Measurements from ENCODE around the gene GPNMB. TPM values are rescaled to one million over a fixed set of nuclear protein-coding genes. Genes with fewer than 3 reads are reported as not detected.

GPNMB gene
- total and polyA plus RNA-seq, 2 of the 13 experiments (the other 11 are each of a cell fraction or from before 2014, with no cell fraction given) = 1.1 to 1.6 TPM

DNA sequence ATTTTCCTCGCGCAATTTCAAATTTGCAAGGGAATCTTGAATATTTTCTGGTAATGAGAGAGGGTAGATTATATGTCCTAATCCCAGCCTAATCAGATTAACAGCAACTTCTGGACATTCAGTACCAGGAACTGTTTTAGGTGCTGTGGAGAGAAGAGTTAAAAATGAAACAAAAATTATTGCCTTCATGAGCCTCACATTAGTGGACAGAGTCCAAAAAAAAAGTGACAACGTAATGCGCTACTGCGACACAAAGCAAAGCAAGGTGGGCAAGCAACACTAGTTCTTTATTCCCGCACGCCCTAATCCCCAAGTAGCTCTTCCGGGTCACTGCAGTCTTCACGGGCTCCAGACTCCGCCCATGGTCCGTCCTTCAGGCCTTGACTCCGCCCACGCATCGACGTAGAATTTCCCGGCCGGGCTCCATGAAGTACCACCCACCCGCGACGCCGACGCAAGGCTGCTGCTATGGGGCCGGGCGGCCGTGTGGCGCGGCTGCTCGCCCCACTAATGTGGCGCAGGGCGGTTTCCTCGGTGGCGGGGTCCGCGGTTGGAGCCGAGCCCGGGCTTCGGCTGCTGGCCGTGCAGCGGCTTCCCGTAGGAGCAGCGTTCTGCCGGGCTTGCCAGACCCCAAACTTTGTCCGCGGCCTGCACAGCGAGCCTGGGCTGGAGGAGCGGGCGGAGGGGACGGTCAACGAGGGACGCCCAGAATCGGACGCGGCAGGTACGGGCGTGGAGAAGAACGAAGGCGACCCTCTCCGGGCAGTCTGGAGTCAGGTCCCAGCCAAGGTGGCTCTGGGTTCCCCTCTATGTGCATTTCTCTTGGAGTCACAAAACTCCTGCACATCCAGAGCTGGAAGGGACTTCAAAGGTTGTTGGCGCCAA lies 52.6 kb downstream of the GPNMB start, which contains the start of gene MALSU1 (continued):
- TF ChIP-seq, protein P1, sequence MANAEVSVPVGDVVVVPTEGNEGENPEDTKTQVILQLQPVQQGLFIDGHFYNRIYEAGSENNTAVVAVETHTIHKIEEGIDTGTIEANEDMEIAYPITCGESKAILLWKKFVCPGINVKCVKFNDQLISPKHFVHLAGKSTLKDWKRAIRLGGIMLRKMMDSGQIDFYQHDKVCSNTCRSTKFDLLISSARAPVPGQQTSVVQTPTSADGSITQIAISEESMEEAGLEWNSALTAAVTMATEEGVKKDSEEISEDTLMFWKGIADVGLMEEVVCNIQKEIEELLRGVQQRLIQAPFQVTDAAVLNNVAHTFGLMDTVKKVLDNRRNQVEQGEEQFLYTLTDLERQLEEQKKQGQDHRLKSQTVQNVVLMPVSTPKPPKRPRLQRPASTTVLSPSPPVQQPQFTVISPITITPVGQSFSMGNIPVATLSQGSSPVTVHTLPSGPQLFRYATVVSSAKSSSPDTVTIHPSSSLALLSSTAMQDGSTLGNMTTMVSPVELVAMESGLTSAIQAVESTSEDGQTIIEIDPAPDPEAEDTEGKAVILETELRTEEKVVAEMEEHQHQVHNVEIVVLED (CRISPR knock-in tag; IDR thresholded peaks at IDR 0.05; ENCODE audit: borderline replicate concordance) = peak; percentile 88
- TF ChIP-seq, protein P2, sequence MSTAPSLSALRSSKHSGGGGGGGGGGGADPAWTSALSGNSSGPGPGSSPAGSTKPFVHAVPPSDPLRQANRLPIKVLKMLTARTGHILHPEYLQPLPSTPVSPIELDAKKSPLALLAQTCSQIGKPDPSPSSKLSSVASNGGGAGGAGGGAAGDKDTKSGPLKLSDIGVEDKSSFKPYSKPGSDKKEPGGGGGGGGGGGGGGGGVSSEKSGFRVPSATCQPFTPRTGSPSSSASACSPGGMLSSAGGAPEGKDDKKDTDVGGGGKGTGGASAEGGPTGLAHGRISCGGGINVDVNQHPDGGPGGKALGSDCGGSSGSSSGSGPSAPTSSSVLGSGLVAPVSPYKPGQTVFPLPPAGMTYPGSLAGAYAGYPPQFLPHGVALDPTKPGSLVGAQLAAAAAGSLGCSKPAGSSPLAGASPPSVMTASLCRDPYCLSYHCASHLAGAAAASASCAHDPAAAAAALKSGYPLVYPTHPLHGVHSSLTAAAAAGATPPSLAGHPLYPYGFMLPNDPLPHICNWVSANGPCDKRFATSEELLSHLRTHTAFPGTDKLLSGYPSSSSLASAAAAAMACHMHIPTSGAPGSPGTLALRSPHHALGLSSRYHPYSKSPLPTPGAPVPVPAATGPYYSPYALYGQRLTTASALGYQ (CRISPR knock-in tag; IDR thresholded peaks at IDR 0.05) = no peak
- peak; percentile 32 for TF ChIP-seq ZEB1 (IDR thresholded peaks at IDR 0.05; ENCODE audit: insufficient replicate concordance, low read depth)
- TF ChIP-seq SAP130 (CRISPR knock-in tag; IDR thresholded peaks at IDR 0.05; ENCODE audit: low read depth) = peak; percentile 92
- TF ChIP-seq ZNF746 (CRISPR knock-in tag; IDR thresholded peaks at IDR 0.05) = 0 out of 2 replicates have a peak, but pooled peaks have one; percentile 58
- TF ChIP-seq ZNF101 (CRISPR knock-in tag; IDR thresholded peaks at IDR 0.05; ENCODE audit: borderline replicate concordance, low read depth) = no peak
- TF ChIP-seq MATR3 (CRISPR knock-in tag; IDR thresholded peaks at IDR 0.05) = no peak
- TF ChIP-seq ZNF44 (CRISPR knock-in tag; IDR thresholded peaks at IDR 0.05) = no peak
- TF ChIP-seq, protein P3, sequence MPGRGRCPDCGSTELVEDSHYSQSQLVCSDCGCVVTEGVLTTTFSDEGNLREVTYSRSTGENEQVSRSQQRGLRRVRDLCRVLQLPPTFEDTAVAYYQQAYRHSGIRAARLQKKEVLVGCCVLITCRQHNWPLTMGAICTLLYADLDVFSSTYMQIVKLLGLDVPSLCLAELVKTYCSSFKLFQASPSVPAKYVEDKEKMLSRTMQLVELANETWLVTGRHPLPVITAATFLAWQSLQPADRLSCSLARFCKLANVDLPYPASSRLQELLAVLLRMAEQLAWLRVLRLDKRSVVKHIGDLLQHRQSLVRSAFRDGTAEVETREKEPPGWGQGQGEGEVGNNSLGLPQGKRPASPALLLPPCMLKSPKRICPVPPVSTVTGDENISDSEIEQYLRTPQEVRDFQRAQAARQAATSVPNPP (CRISPR knock-in tag; IDR thresholded peaks at IDR 0.05) = 0 out of 2 replicates have a peak, but pooled peaks have one; percentile 9
- TF ChIP-seq, protein P4, sequence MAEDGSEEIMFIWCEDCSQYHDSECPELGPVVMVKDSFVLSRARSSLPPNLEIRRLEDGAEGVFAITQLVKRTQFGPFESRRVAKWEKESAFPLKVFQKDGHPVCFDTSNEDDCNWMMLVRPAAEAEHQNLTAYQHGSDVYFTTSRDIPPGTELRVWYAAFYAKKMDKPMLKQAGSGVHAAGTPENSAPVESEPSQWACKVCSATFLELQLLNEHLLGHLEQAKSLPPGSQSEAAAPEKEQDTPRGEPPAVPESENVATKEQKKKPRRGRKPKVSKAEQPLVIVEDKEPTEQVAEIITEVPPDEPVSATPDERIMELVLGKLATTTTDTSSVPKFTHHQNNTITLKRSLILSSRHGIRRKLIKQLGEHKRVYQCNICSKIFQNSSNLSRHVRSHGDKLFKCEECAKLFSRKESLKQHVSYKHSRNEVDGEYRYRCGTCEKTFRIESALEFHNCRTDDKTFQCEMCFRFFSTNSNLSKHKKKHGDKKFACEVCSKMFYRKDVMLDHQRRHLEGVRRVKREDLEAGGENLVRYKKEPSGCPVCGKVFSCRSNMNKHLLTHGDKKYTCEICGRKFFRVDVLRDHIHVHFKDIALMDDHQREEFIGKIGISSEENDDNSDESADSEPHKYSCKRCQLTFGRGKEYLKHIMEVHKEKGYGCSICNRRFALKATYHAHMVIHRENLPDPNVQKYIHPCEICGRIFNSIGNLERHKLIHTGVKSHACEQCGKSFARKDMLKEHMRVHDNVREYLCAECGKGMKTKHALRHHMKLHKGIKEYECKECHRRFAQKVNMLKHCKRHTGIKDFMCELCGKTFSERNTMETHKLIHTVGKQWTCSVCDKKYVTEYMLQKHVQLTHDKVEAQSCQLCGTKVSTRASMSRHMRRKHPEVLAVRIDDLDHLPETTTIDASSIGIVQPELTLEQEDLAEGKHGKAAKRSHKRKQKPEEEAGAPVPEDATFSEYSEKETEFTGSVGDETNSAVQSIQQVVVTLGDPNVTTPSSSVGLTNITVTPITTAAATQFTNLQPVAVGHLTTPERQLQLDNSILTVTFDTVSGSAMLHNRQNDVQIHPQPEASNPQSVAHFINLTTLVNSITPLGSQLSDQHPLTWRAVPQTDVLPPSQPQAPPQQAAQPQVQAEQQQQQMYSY (CRISPR knock-in tag; IDR thresholded peaks at IDR 0.05) = no peak
- no peak for TF ChIP-seq HHEX (CRISPR knock-in tag; IDR thresholded peaks at IDR 0.05)
- peak; percentile 90 for TF ChIP-seq ASH2L (IDR thresholded peaks at IDR 0.05; ENCODE audit: insufficient read length, low read depth, low read length)

Data from HepG2 (cell line).